Vagina (tissue), 2 donors: ENCODE results near the gene ELOVL7.

Experiments
- CTCF ChIP-seq, 3 experiments: fragments of 450-650 bp in 2 of 3; fragments of 200-600 bp in 1 of 3; sonication (generic) in 1 of 3; IDR thresholded peaks; one replicate each; pipeline ENCODE4 v1.5.1; 2017 to 2019; ENCODE audit warnings: antibody characterized with exemption in 3 of 3, mild to moderate bottlenecking in 2 of 3, moderate library complexity in 2 of 3
- POLR2AphosphoS5 ChIP-seq, 2 donors: sonication (generic); formaldehyde crosslinking; IDR thresholded peaks; one replicate each; pipeline ENCODE4 v1.9.0; 2017; ENCODE audit warnings: antibody characterized with exemption in 2 of 2, mild to moderate bottlenecking in 2 of 2, low read depth in 1 of 2; ENCODE audit not compliant: insufficient read depth in 1 of 2

- TF ChIP-seq CTCF (IDR thresholded peaks at IDR 0.05) (no peak), POLR2AphosphoS5 (IDR thresholded peaks at IDR 0.05; ENCODE audit: insufficient read depth in 1 of 2, low read depth in 1 of 2) (no peak)
These were observed 103.7 kb downstream of the ELOVL7 start for GRCh38 chr5:60740322-60740721.
